Right atrium auricular region (tissue), 2 donors: Measurements from ENCODE around the gene TEAD1. TPM values are rescaled to one million over a fixed set of nuclear protein-coding genes. Genes with fewer than 3 reads are reported as not detected.

ENCODE experiments used
- DNase-seq: peaks from one replicate; pipeline ENCODE4 v3.0.0-alpha.2; 2019; ENCODE audit warnings: low spot score
- H3K27ac ChIP-seq, 2 donors: fragments of 200-600 bp; sonication (generic); 1 replicate in 1 of 2; 2 replicates in 1 of 2; pipeline ENCODE4 v1.5.1; 2016 to 2019
- H3K27me3 ChIP-seq, 2 donors: fragments of 200-600 bp; sonication (generic); one replicate each; pipeline versions ENCODE4 v1.5.1 to v1.6.0; 2017 to 2019
- H3K36me3 ChIP-seq: fragments of 200-600 bp; sonication (generic); one replicate; pipeline ENCODE4 v1.5.1; 2016
- H3K4me1 ChIP-seq, 2 donors: fragments of 200-600 bp; sonication (generic); one replicate each; pipeline versions ENCODE4 v1.5.1 to v1.6.0; 2017 to 2019
- H3K4me3 ChIP-seq, 2 donors: fragments of 200-600 bp; sonication (generic); 1 replicate in 1 of 2; 2 replicates in 1 of 2; pipeline ENCODE4 v1.5.1; 2017 to 2019; ENCODE audit warnings: mild to moderate bottlenecking in 1 of 2, moderate library complexity in 1 of 2
- H3K9me3 ChIP-seq, 2 donors: fragments of 200-600 bp; sonication (generic); one replicate each; pipeline ENCODE4 v1.5.1; 2019
- CTCF ChIP-seq, 2 donors: fragments of 200-600 bp; sonication (generic); IDR thresholded peaks; one replicate each; pipeline ENCODE4 v1.5.1; 2019; ENCODE audit warnings: antibody characterized with exemption in 2 of 2
- total RNA-seq, 2 donors: library from RNA; depleted of rRNA; stranded (reverse); fragments of >200 nt; gene quantifications; one replicate each; pipeline ENCODE4 v1.1.0, GENCODE V29; 2016

Gene TEAD1
- total RNA-seq, 2 donors from 2014 or later, result 73.8 to 99.8 TPM

- Histone ChIP-seq H3K9me3 (no peaks in the 10 kb centered on the region), H3K4me3 (no peak overlapping the region), H3K36me3 (peaks cover 12% of the 10 kb centered on the region), H3K4me1 (peaks cover 0 to 44% of the 10 kb centered on the region in 2 donors), H3K27me3 (no peaks in the 10 kb centered on the region), H3K27ac (peak overlapping the region; percentile 72 to 88)
- DNase-seq, result no peak
- TF ChIP-seq CTCF (IDR thresholded peaks at IDR 0.05), result no peak
Measured at GRCh38 chr11:12897867-12898266, 223.6 kb downstream of the TEAD1 start.

GRCh38 chr11:12900496-12900895 lies 226.3 kb downstream of the TEAD1 start:
- no peaks in the 10 kb centered on the region for H3K27me3 ChIP-seq
- peak overlapping the region in 1 of 2 donors; percentile 88 for H3K27ac ChIP-seq
- no peak for DNase-seq

GRCh38 chr11:12901272-12901671 lies 227.1 kb downstream of the TEAD1 start:
- Histone ChIP-seq H3K27me3 (no peaks in the 10 kb centered on the region), H3K9me3 (no peaks in the 10 kb centered on the region), H3K4me3 (no peak overlapping the region), H3K4me1 (peaks cover 0 to 37% of the 10 kb centered on the region in 2 donors), H3K27ac (no peak overlapping the region), H3K36me3 (peaks cover 22% of the 10 kb centered on the region)
- no peak for DNase-seq
- TF ChIP-seq CTCF (IDR thresholded peaks at IDR 0.05), result no peak

More at GRCh38 chr11:12900496-12900895, 226.3 kb downstream of the TEAD1 start:
- TF ChIP-seq CTCF (IDR thresholded peaks at IDR 0.05), result no peak
- Histone ChIP-seq H3K36me3 (peaks cover 22% of the 10 kb centered on the region), H3K4me3 (no peak overlapping the region), H3K4me1 (peaks cover 0 to 37% of the 10 kb centered on the region in 2 donors), H3K9me3 (no peaks in the 10 kb centered on the region)

GRCh38 chr11:12901874-12902481 lies 227.8 kb downstream of the TEAD1 start:
- Histone ChIP-seq H3K4me1 (peaks cover 0 to 34% of the 10 kb centered on the region in 2 donors), H3K36me3 (peaks cover 22% of the 10 kb centered on the region), H3K4me3 (no peak overlapping the region), H3K27me3 (no peaks in the 10 kb centered on the region), H3K9me3 (no peaks in the 10 kb centered on the region), H3K27ac (no peak overlapping the region)
- TF ChIP-seq CTCF (IDR thresholded peaks at IDR 0.05), result no peak
- no peak for DNase-seq

GRCh38 chr11:12902791-12903486 lies 228.7 kb downstream of the TEAD1 start:
- TF ChIP-seq CTCF (IDR thresholded peaks at IDR 0.05), result no peak
- no peak overlapping the region for H3K27ac ChIP-seq
- peaks cover 22% of the 10 kb centered on the region for H3K36me3 ChIP-seq
- H3K4me1 ChIP-seq, result peaks cover 0 to 25% of the 10 kb centered on the region in 2 donors
- no peaks in the 10 kb centered on the region for H3K9me3 ChIP-seq
- no peaks in the 10 kb centered on the region for H3K27me3 ChIP-seq
- no peak overlapping the region for H3K4me3 ChIP-seq
- no peak for DNase-seq
